ENCODE data around the gene FOXO1.

Gene FOXO1

GRCh38 chr13:40598569-40598968 is 67.9 kb downstream of the FOXO1 start:
- H3K4me1 ChIP-seq (ENCODE audit: control insufficient read depth in 5 of 5, insufficient read depth in 5 of 5, low read length in 5 of 5): peaks cover 0 to 47% (median 40%) of the 10 kb centered on the region in 5 donors

GRCh38 chr13:40597735-40598365 is 68.6 kb downstream of the FOXO1 start:
- H3K4me1 ChIP-seq (ENCODE audit: control insufficient read depth in 5 of 5, insufficient read depth in 5 of 5, low read length in 5 of 5): peaks cover 0 to 44% (median 41%) of the 10 kb centered on the region in 5 donors
- no peaks in the 10 kb centered on the region for H3K9me3 ChIP-seq (ENCODE audit: control insufficient read depth in 5 of 5, low read length in 5 of 5)
- H3K4me3 ChIP-seq (ENCODE audit: low read depth in 1 of 5, low read length in 5 of 5): no peak overlapping the region
- no peaks in the 10 kb centered on the region for H3K36me3 ChIP-seq (ENCODE audit: control insufficient read depth in 5 of 5, insufficient read depth in 5 of 5, low read length in 5 of 5)
- peak overlapping the region in 1 of 5 donors; percentile 7 for H3K9ac ChIP-seq (ENCODE audit: low read length in 5 of 5)
- no peaks in the 10 kb centered on the region for H3K27me3 ChIP-seq (ENCODE audit: control insufficient read depth in 5 of 5, insufficient read depth in 4 of 5, low read length in 5 of 5)
- H3K27ac ChIP-seq (ENCODE audit: low read depth, low read length): peak overlapping the region; percentile 58

More at GRCh38 chr13:40598569-40598968, 67.9 kb downstream of the FOXO1 start:
- Histone ChIP-seq H3K27ac (ENCODE audit: low read depth, low read length) (no peak overlapping the region), H3K36me3 (ENCODE audit: control insufficient read depth in 5 of 5, insufficient read depth in 5 of 5, low read length in 5 of 5) (no peaks in the 10 kb centered on the region), H3K9ac (ENCODE audit: low read length in 5 of 5) (no peak overlapping the region), H3K4me3 (ENCODE audit: low read depth in 1 of 5, low read length in 5 of 5) (no peak overlapping the region), H3K9me3 (ENCODE audit: control insufficient read depth in 5 of 5, low read length in 5 of 5) (no peaks in the 10 kb centered on the region), H3K27me3 (ENCODE audit: control insufficient read depth in 5 of 5, insufficient read depth in 4 of 5, low read length in 5 of 5) (no peaks in the 10 kb centered on the region)

- H3K36me3 ChIP-seq (ENCODE audit: control insufficient read depth in 5 of 5, insufficient read depth in 5 of 5, low read length in 5 of 5): no peaks in the 10 kb centered on the region
- peaks cover 0 to 44% (median 40%) of the 10 kb centered on the region in 5 donors for H3K4me1 ChIP-seq (ENCODE audit: control insufficient read depth in 5 of 5, insufficient read depth in 5 of 5, low read length in 5 of 5)
- no peak overlapping the region for H3K4me3 ChIP-seq (ENCODE audit: low read depth in 1 of 5, low read length in 5 of 5)
- H3K27ac ChIP-seq (ENCODE audit: low read depth, low read length): peak overlapping the region; percentile 58
- H3K9me3 ChIP-seq (ENCODE audit: control insufficient read depth in 5 of 5, low read length in 5 of 5): no peaks in the 10 kb centered on the region
- H3K27me3 ChIP-seq (ENCODE audit: control insufficient read depth in 5 of 5, insufficient read depth in 4 of 5, low read length in 5 of 5): no peaks in the 10 kb centered on the region
- H3K9ac ChIP-seq (ENCODE audit: low read length in 5 of 5): no peak overlapping the region
Observed at GRCh38 chr13:40596484-40596883, 70.0 kb downstream of the FOXO1 start.

- Histone ChIP-seq H3K27ac (ENCODE audit: low read depth, low read length) (peak overlapping the region; percentile 58), H3K9ac (ENCODE audit: low read length in 5 of 5) (no peak overlapping the region), H3K4me1 (ENCODE audit: control insufficient read depth in 5 of 5, insufficient read depth in 5 of 5, low read length in 5 of 5) (peaks cover 0 to 50% (median 41%) of the 10 kb centered on the region in 5 donors), H3K27me3 (ENCODE audit: control insufficient read depth in 5 of 5, insufficient read depth in 4 of 5, low read length in 5 of 5) (no peaks in the 10 kb centered on the region), H3K36me3 (ENCODE audit: control insufficient read depth in 5 of 5, insufficient read depth in 5 of 5, low read length in 5 of 5) (no peaks in the 10 kb centered on the region), H3K4me3 (ENCODE audit: low read depth in 1 of 5, low read length in 5 of 5) (no peak overlapping the region), H3K9me3 (ENCODE audit: control insufficient read depth in 5 of 5, low read length in 5 of 5) (no peaks in the 10 kb centered on the region)
Observed at GRCh38 chr13:40595693-40596092, 70.7 kb downstream of the FOXO1 start.

GRCh38 chr13:40592035-40592434 is 74.4 kb downstream of the FOXO1 start:
- Histone ChIP-seq H3K4me3 (ENCODE audit: low read depth in 1 of 5, low read length in 5 of 5) (no peak overlapping the region), H3K4me1 (ENCODE audit: control insufficient read depth in 5 of 5, insufficient read depth in 5 of 5, low read length in 5 of 5) (peaks cover 4 to 67% (median 56%) of the 10 kb centered on the region in 5 donors), H3K9ac (ENCODE audit: low read length in 5 of 5) (no peak overlapping the region), H3K27ac (ENCODE audit: low read depth, low read length) (peak overlapping the region; percentile 58), H3K27me3 (ENCODE audit: control insufficient read depth in 5 of 5, insufficient read depth in 4 of 5, low read length in 5 of 5) (no peaks in the 10 kb centered on the region), H3K9me3 (ENCODE audit: control insufficient read depth in 5 of 5, low read length in 5 of 5) (no peaks in the 10 kb centered on the region), H3K36me3 (ENCODE audit: control insufficient read depth in 5 of 5, insufficient read depth in 5 of 5, low read length in 5 of 5) (no peaks in the 10 kb centered on the region)

GRCh38 chr13:40591091-40591490 is 75.3 kb downstream of the FOXO1 start:
- Histone ChIP-seq H3K27me3 (ENCODE audit: control insufficient read depth in 5 of 5, insufficient read depth in 4 of 5, low read length in 5 of 5) (no peaks in the 10 kb centered on the region), H3K36me3 (ENCODE audit: control insufficient read depth in 5 of 5, insufficient read depth in 5 of 5, low read length in 5 of 5) (no peaks in the 10 kb centered on the region), H3K9me3 (ENCODE audit: control insufficient read depth in 5 of 5, low read length in 5 of 5) (no peaks in the 10 kb centered on the region), H3K4me1 (ENCODE audit: control insufficient read depth in 5 of 5, insufficient read depth in 5 of 5, low read length in 5 of 5) (peaks cover 4 to 67% (median 56%) of the 10 kb centered on the region in 5 donors), H3K9ac (ENCODE audit: low read length in 5 of 5) (no peak overlapping the region), H3K4me3 (ENCODE audit: low read depth in 1 of 5, low read length in 5 of 5) (no peak overlapping the region), H3K27ac (ENCODE audit: low read depth, low read length) (peak overlapping the region; percentile 78)

- peaks cover 4 to 68% (median 62%) of the 10 kb centered on the region in 5 donors for H3K4me1 ChIP-seq (ENCODE audit: control insufficient read depth in 5 of 5, insufficient read depth in 5 of 5, low read length in 5 of 5)
Observed at GRCh38 chr13:40590112-40590862, 76.2 kb downstream of the FOXO1 start.

GRCh38 chr13:40589285-40590109 is 76.9 kb downstream of the FOXO1 start:
- peak overlapping the region in 1 of 5 donors; percentile 13 for H3K4me3 ChIP-seq (ENCODE audit: low read depth in 1 of 5, low read length in 5 of 5)
- H3K36me3 ChIP-seq (ENCODE audit: control insufficient read depth in 5 of 5, insufficient read depth in 5 of 5, low read length in 5 of 5): no peaks in the 10 kb centered on the region
- H3K27ac ChIP-seq (ENCODE audit: low read depth, low read length): peak overlapping the region; percentile 78
- no peaks in the 10 kb centered on the region for H3K9me3 ChIP-seq (ENCODE audit: control insufficient read depth in 5 of 5, low read length in 5 of 5)
- peaks cover 4 to 70% (median 66%) of the 10 kb centered on the region in 5 donors for H3K4me1 ChIP-seq (ENCODE audit: control insufficient read depth in 5 of 5, insufficient read depth in 5 of 5, low read length in 5 of 5)
- H3K9ac ChIP-seq (ENCODE audit: low read length in 5 of 5): peak overlapping the region in 2 of 5 donors; percentile 12 to 22
- no peaks in the 10 kb centered on the region for H3K27me3 ChIP-seq (ENCODE audit: control insufficient read depth in 5 of 5, insufficient read depth in 4 of 5, low read length in 5 of 5)

More at GRCh38 chr13:40590112-40590862, 76.2 kb downstream of the FOXO1 start:
- Histone ChIP-seq H3K36me3 (ENCODE audit: control insufficient read depth in 5 of 5, insufficient read depth in 5 of 5, low read length in 5 of 5) (no peaks in the 10 kb centered on the region), H3K4me3 (ENCODE audit: low read depth in 1 of 5, low read length in 5 of 5) (peak overlapping the region in 1 of 5 donors; percentile 13), H3K27ac (ENCODE audit: low read depth, low read length) (peak overlapping the region; percentile 78), H3K27me3 (ENCODE audit: control insufficient read depth in 5 of 5, insufficient read depth in 4 of 5, low read length in 5 of 5) (no peaks in the 10 kb centered on the region), H3K9me3 (ENCODE audit: control insufficient read depth in 5 of 5, low read length in 5 of 5) (no peaks in the 10 kb centered on the region), H3K9ac (ENCODE audit: low read length in 5 of 5) (no peak overlapping the region)

GRCh38 chr13:40588101-40588500 is 78.3 kb downstream of the FOXO1 start:
- Histone ChIP-seq H3K9ac (ENCODE audit: low read length in 5 of 5) (peak overlapping the region in 1 of 5 donors; percentile 4), H3K4me1 (ENCODE audit: control insufficient read depth in 5 of 5, insufficient read depth in 5 of 5, low read length in 5 of 5) (peaks cover 4 to 68% (median 63%) of the 10 kb centered on the region in 5 donors), H3K27ac (ENCODE audit: low read depth, low read length) (peak overlapping the region; percentile 78), H3K4me3 (ENCODE audit: low read depth in 1 of 5, low read length in 5 of 5) (no peak overlapping the region), H3K27me3 (ENCODE audit: control insufficient read depth in 5 of 5, insufficient read depth in 4 of 5, low read length in 5 of 5) (no peaks in the 10 kb centered on the region), H3K36me3 (ENCODE audit: control insufficient read depth in 5 of 5, insufficient read depth in 5 of 5, low read length in 5 of 5) (no peaks in the 10 kb centered on the region), H3K9me3 (ENCODE audit: control insufficient read depth in 5 of 5, low read length in 5 of 5) (peaks cover 0 to 5% (median 2%) of the 10 kb centered on the region in 5 donors)

Data from subcutaneous abdominal adipose tissue (tissue), 5 donors.